Esophagus muscularis mucosa (tissue), 4 donors: ENCODE measurements around the gene PBX3. TPM values are rescaled to one million over a fixed set of nuclear protein-coding genes. Genes with fewer than 3 reads are reported as not detected.

Source experiments
- DNase-seq: peaks from one replicate; pipeline ENCODE4 v3.0.0-alpha.2; 2017; ENCODE audit errors: extremely low spot score
- H3K27ac ChIP-seq, 4 donors: fragments of 200-600 bp; sonication (generic); replicated peaks in 1 of 4; 1 replicate in 3 of 4; 2 replicates in 1 of 4; pipeline ENCODE4 v1.5.1; 2016 to 2019; ENCODE audit warnings: mild to moderate bottlenecking in 1 of 4
- H3K27me3 ChIP-seq, 4 donors: fragments of 200-600 bp; sonication (generic); one replicate each; pipeline versions ENCODE4 v1.5.1 to v1.6.0; 2016 to 2019
- H3K36me3 ChIP-seq, 4 donors: fragments of 200-600 bp; sonication (generic); one replicate each; pipeline ENCODE4 v1.5.1; 2016 to 2019
- H3K4me1 ChIP-seq, 4 donors: fragments of 200-600 bp; sonication (generic); one replicate each; pipeline ENCODE4 v1.5.1; 2016 to 2019
- H3K4me3 ChIP-seq, 4 donors: fragments of 200-600 bp; sonication (generic); 1 replicate in 2 of 4; 2 replicates in 2 of 4; pipeline ENCODE4 v1.5.1; 2016 to 2019; ENCODE audit warnings: mild to moderate bottlenecking in 4 of 4, moderate library complexity in 1 of 4
- H3K9me3 ChIP-seq, 4 donors: fragments of 200-600 bp; sonication (generic); 1 replicate in 3 of 4; 2 replicates in 1 of 4; pipeline ENCODE4 v1.5.1; 2016 to 2019
- EP300 ChIP-seq: sonication (generic); formaldehyde crosslinking; IDR thresholded peaks from one replicate; pipeline ENCODE4 v1.6.1; 2017; ENCODE audit warnings: antibody characterized with exemption
- POLR2A ChIP-seq: fragments of 450-650 bp; IDR thresholded peaks from one replicate; pipeline ENCODE4 v1.6.1; 2017; ENCODE audit warnings: antibody characterized with exemption, moderate library complexity, mild to moderate bottlenecking, low read depth
- POLR2AphosphoS5 ChIP-seq, 2 donors: sonication (generic); formaldehyde crosslinking; IDR thresholded peaks; one replicate each; pipeline ENCODE4 v1.6.1; 2017; ENCODE audit warnings: antibody characterized with exemption in 2 of 2
- WGBS: methylation state at CpG from one replicate; pipeline ENCODE4 v1.1.5; 2018; 5-methylcytosine and 5-hydroxymethylcytosine counted together
- intact Hi-C: fragments of 100-400 bp; cut with DNase I; formaldehyde crosslinking; loops from one replicate; pipeline ENCODE4 v1.15.1; 2023
- total RNA-seq, 4 donors: library from RNA; depleted of rRNA; stranded (reverse); fragments of >200 nt; gene quantifications; one replicate each; pipeline versions ENCODE4 v1.1.0 to v1.2.1, GENCODE V29; 2016
- TF ChIP-seq, protein P1 (sequence below), 3 experiments: fragments of 200-600 bp in 2 of 3; fragments of 450-650 bp in 1 of 3; sonication (generic) in 2 of 3; IDR thresholded peaks; one replicate each; pipeline ENCODE4 v1.5.1; 2017 to 2019; ENCODE audit warnings: antibody characterized with exemption in 3 of 3, mild to moderate bottlenecking in 2 of 3, moderate library complexity in 1 of 3

The PBX3 gene
- total RNA-seq, 4 donors from 2014 or later = 50.1 to 82.4 (median 54.3) TPM

- Histone ChIP-seq H3K36me3 (no peaks in the 10 kb centered on the region), H3K4me1 (peaks cover 23 to 36% (median 34%) of the 10 kb centered on the region in 4 donors), H3K9me3 (no peaks in the 10 kb centered on the region), H3K4me3 (peak overlapping the region; percentile 78 to 96 (median 92)), H3K27me3 (no peaks in the 10 kb centered on the region), H3K27ac (peak overlapping the region; percentile 88 to 96 (median 92))
- peak; percentile 97 for DNase-seq
- TF ChIP-seq EP300 = no peak
- TF ChIP-seq POLR2AphosphoS5 (IDR thresholded peaks at IDR 0.05) = peak; percentile 64 to 74
- intact Hi-C loops = loop anchor here (5.0 kb wide), 2 partner anchors 39 to 146 kb away; partner anchors contain the start of gene MAPKAP1
- 1% methylated on average over 19 of the region's 79 CpGs for WGBS
Observed at GRCh38 chr9:125746017-125746773, 978 bp upstream of the PBX3 start.

- H3K36me3 ChIP-seq = no peaks in the 10 kb centered on the region
- peak overlapping the region; percentile 88 to 96 (median 92) for H3K27ac ChIP-seq
- no peak for DNase-seq
- peaks cover 28 to 41% (median 39%) of the 10 kb centered on the region in 4 donors for H3K4me1 ChIP-seq
- H3K4me3 ChIP-seq = peak overlapping the region; percentile 78 to 96 (median 92)
- TF ChIP-seq, protein P1, sequence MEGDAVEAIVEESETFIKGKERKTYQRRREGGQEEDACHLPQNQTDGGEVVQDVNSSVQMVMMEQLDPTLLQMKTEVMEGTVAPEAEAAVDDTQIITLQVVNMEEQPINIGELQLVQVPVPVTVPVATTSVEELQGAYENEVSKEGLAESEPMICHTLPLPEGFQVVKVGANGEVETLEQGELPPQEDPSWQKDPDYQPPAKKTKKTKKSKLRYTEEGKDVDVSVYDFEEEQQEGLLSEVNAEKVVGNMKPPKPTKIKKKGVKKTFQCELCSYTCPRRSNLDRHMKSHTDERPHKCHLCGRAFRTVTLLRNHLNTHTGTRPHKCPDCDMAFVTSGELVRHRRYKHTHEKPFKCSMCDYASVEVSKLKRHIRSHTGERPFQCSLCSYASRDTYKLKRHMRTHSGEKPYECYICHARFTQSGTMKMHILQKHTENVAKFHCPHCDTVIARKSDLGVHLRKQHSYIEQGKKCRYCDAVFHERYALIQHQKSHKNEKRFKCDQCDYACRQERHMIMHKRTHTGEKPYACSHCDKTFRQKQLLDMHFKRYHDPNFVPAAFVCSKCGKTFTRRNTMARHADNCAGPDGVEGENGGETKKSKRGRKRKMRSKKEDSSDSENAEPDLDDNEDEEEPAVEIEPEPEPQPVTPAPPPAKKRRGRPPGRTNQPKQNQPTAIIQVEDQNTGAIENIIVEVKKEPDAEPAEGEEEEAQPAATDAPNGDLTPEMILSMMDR (IDR thresholded peaks at IDR 0.05) = no peak
- TF ChIP-seq EP300 (no peak), POLR2AphosphoS5 (IDR thresholded peaks at IDR 0.05) (no peak), POLR2A (no peak)
- H3K27me3 ChIP-seq = no peaks in the 10 kb centered on the region
- H3K9me3 ChIP-seq = no peaks in the 10 kb centered on the region
- intact Hi-C loops = loop anchor here (5.0 kb wide), 2 partner anchors 39 to 146 kb away; partner anchors contain the start of gene MAPKAP1
- WGBS = no CpG with 5 or more reads among the region's 46 CpGs
Observed at GRCh38 chr9:125746774-125747052, 460 bp upstream of the PBX3 start.

DNA sequence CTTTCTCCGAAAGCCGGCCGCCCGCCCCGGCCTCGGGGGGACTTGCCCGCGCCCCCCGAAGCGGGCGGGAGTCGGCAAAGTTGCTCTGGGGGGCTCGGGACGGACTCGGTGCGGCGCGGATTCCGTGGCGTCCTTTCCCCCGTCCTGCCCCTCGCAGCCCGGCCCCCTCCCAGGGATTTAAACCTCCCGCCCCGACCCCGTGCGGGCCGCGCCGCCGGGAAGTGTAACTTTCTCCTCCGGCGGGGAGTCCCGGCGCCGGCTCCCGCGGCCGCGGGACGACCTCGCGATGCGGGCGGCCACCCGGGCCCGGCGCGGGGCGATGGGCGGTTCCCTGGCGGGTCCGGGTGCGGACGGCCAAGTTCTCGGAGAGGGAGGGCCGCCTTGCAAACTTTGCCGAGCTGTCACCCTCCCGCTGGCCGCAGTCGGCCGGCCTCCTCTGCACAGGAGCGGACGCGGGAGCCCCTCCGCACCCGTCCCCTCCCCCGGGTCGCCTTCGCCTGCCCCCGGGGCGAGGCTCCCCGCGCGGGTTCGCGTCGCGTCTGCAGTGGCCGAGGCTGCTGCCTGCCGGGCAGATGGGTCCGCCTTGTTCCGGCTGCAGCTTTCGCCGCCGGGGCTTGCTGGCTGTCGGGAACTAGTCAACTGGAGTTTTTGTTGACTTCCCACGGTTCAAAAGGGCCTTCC lies 732 bp downstream of the PBX3 start:
- Histone ChIP-seq H3K4me3 (peak overlapping the region; percentile 78 to 96 (median 92)), H3K36me3 (no peaks in the 10 kb centered on the region), H3K9me3 (no peaks in the 10 kb centered on the region), H3K27me3 (no peaks in the 10 kb centered on the region), H3K27ac (peak overlapping the region; percentile 88 to 96 (median 92)), H3K4me1 (peaks cover 29 to 53% (median 50%) of the 10 kb centered on the region in 4 donors)
- WGBS = 0% methylated on average over 10 of the region's 88 CpGs
- intact Hi-C loops = loop anchor here (5.0 kb wide), 2 partner anchors 41 to 144 kb away; partner anchors contain the start of gene MAPKAP1
- DNase-seq = no peak
- peak in 1 of 2 donors; percentile 5 for TF ChIP-seq POLR2AphosphoS5 (IDR thresholded peaks at IDR 0.05)
- no peak for TF ChIP-seq POLR2A

DNA sequence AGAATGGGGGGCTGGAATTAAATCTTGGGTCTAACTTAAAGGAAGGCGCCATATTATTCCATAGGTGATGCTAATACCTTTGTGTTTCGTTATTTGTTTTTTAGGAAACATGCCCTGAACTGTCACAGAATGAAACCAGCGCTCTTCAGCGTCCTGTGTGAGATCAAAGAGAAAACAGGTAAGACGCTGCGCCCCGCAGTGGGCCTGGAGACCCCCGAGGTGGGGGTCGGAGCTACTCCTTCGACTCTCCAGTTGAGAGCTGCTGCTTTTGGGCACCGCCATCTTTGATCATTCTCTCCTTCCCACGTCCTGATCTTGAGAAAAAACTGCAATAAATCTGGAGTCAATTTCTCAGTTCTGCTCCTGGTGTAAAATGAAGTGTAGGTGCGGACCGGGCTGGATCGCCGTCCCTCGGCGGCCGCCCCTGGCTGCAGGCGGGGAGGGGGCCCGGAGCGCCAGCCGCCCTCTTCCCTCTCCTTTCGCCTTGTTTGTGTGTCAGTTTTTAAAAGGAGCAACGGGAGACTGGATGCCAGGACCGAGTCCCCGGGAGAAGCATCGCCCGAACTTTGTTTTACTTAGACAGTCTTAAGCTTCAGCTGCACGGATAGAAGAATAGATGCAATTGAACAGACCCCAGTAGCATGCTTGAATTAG lies 1.4 kb downstream of the PBX3 start:
- TF ChIP-seq, protein P1 (IDR thresholded peaks at IDR 0.05) = no peak
- TF ChIP-seq EP300 = no peak
- no peak for TF ChIP-seq POLR2AphosphoS5 (IDR thresholded peaks at IDR 0.05)
- no peak for TF ChIP-seq POLR2A
- Histone ChIP-seq H3K9me3 (no peaks in the 10 kb centered on the region), H3K27ac (peak overlapping the region; percentile 88 to 96 (median 92)), H3K4me3 (peak overlapping the region; percentile 78 to 96 (median 92)), H3K4me1 (peaks cover 29 to 60% (median 57%) of the 10 kb centered on the region in 4 donors), H3K36me3 (no peaks in the 10 kb centered on the region), H3K27me3 (no peaks in the 10 kb centered on the region)
- 14% methylated on average over 30 of the region's 30 CpGs for WGBS
- intact Hi-C loops = loop anchor here (5.0 kb wide), 2 partner anchors 41 to 144 kb away; partner anchors contain the start of gene MAPKAP1
- DNase-seq = no peak

- intact Hi-C loops = loop anchor here (5.0 kb wide), 2 partner anchors 42 to 143 kb away; partner anchors contain the start of gene MAPKAP1
- WGBS = 62% methylated on average over 4 of the region's 4 CpGs
- peaks cover 29 to 67% (median 65%) of the 10 kb centered on the region in 4 donors for H3K4me1 ChIP-seq
- no peak for TF ChIP-seq EP300
- no peak for TF ChIP-seq POLR2A
- TF ChIP-seq, protein P1 (IDR thresholded peaks at IDR 0.05) = no peak
- TF ChIP-seq POLR2AphosphoS5 (IDR thresholded peaks at IDR 0.05) = no peak
- H3K9me3 ChIP-seq = no peaks in the 10 kb centered on the region
- H3K27ac ChIP-seq = peak overlapping the region; percentile 88 to 96 (median 92)
- peak overlapping the region; percentile 78 to 96 (median 92) for H3K4me3 ChIP-seq
- DNase-seq = no peak
- H3K27me3 ChIP-seq = no peaks in the 10 kb centered on the region
- no peaks in the 10 kb centered on the region for H3K36me3 ChIP-seq
Observed at GRCh38 chr9:125749287-125749935, 2.2 kb downstream of the PBX3 start.
